Small intestine (tissue), 7 donors: ENCODE measurements around the gene NUP214. TPM values are rescaled to one million over a fixed set of nuclear protein-coding genes. Genes with fewer than 3 reads are reported as not detected.

Experiments used
- DNase-seq, 2 donors: peaks; one replicate each; pipeline versions ENCODE4 v3.0.0 to v3.0.0-alpha.2; 2013
- FAIRE-seq: peaks from 2 replicates; lab custom pipeline; 2012; peaks lifted over from hg19 to GRCh38; lab: Jason Lieb, UNC
- H3K27ac ChIP-seq, 3 donors: one replicate each; pipeline ENCODE4 v1.5.1; 2013; ENCODE audit warnings: low read length in 2 of 3, mild to moderate bottlenecking in 2 of 3, control low read depth in 1 of 3, inconsistent platforms in 1 of 3, low read depth in 1 of 3, moderate library complexity in 1 of 3
- H3K27me3 ChIP-seq, 3 donors: one replicate each; pipeline ENCODE4 v1.6.1; 2013; ENCODE audit warnings: low read length in 3 of 3, inconsistent platforms in 1 of 3; ENCODE audit not compliant: control insufficient read depth in 3 of 3, insufficient read depth in 3 of 3
- H3K36me3 ChIP-seq, 3 donors: one replicate each; pipeline ENCODE4 v1.6.1; 2013; ENCODE audit warnings: low read length in 3 of 3, inconsistent platforms in 1 of 3, low read depth in 1 of 3, mild to moderate bottlenecking in 1 of 3, moderate library complexity in 1 of 3; ENCODE audit not compliant: control insufficient read depth in 3 of 3, insufficient read depth in 2 of 3
- H3K4me1 ChIP-seq, 3 donors: one replicate each; pipeline ENCODE4 v1.6.1; 2013; ENCODE audit warnings: low read length in 2 of 3, inconsistent platforms in 1 of 3, low read depth in 1 of 3, mild to moderate bottlenecking in 1 of 3, moderate library complexity in 1 of 3; ENCODE audit not compliant: control insufficient read depth in 3 of 3, insufficient read depth in 2 of 3
- H3K4me3 ChIP-seq, 3 donors: one replicate each; pipeline ENCODE4 v1.5.1; 2013; ENCODE audit warnings: low read length in 3 of 3, control low read depth in 1 of 3, inconsistent platforms in 1 of 3, low read depth in 1 of 3, mild to moderate bottlenecking in 1 of 3, moderate library complexity in 1 of 3
- H3K9me3 ChIP-seq, 2 donors: one replicate each; pipeline ENCODE4 v1.6.1; 2013; ENCODE audit warnings: low read depth in 1 of 2, low read length in 1 of 2; ENCODE audit not compliant: control insufficient read depth in 2 of 2, insufficient read depth in 1 of 2
- WGBS, 3 donors: extraction: QIAGEN DNeasy Blood & Tissue Kit; methylation state at CpG; one replicate each; pipeline ENCODE4 v1.1.7; 2013; 5-methylcytosine and 5-hydroxymethylcytosine counted together
- polyA plus RNA-seq, 4 donors: library from polyadenylated mRNA; stranded (reverse) in 3 of 4; unstranded in 1 of 4; fragments of 200-250 nt in 3 of 4; fragments of 120-200 nt in 1 of 4; gene quantifications; one replicate each; pipeline versions ENCODE4 v1.2.1 to v1.2.3, GENCODE V29; 2013
- donor health status: healthy with polysubstance abuse.
- donor health status: control.
- donor health status: control.
- donor health status: Bipolar disorder and iron deficiency.
- donor health status: healthy.

Gene NUP214
- polyA plus RNA-seq, 4 donors = 16.7 to 49.7 (median 37.3) TPM

DNA sequence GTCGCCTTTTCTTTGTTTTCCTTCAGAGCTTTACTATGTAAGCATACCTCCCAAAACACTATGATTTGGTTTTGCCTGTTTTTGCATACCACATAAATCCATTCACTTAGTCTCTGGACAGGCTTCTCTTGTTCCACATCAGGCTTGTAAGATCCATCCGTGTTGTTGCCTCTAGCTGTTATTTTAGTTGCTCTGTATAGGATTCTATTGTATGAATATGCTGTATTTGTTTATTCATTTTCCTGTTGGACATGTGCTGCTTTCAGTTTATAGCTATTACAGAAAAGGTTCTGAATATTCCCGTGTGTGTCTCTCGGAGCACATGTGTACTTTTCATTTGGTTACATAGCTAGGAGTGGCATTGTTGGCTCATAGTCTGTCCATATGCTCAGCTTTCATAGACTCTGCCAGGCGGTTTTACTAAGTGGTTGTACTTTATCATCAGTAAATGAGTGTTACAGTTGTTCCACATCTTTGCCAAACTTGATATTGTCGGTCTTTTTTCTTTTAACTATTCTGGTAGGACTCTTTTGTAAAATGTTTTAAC lies 41.8 kb downstream of the NUP214 start:
- DNase-seq (peak; percentile 21 to 44), FAIRE-seq (no peak)
- no peaks in the 10 kb centered on the region for H3K4me1 ChIP-seq
- WGBS, 3 donors = 59 to 62% (median 60%) methylated on average over 6 of the region's 6 CpGs
- H3K27ac ChIP-seq = no peak overlapping the region
- H3K27me3 ChIP-seq = no peaks in the 10 kb centered on the region
- no peaks in the 10 kb centered on the region for H3K9me3 ChIP-seq
- no peak overlapping the region for H3K4me3 ChIP-seq
- H3K36me3 ChIP-seq = peaks cover 9 to 17% (median 17%) of the 10 kb centered on the region in 3 donors

DNA sequence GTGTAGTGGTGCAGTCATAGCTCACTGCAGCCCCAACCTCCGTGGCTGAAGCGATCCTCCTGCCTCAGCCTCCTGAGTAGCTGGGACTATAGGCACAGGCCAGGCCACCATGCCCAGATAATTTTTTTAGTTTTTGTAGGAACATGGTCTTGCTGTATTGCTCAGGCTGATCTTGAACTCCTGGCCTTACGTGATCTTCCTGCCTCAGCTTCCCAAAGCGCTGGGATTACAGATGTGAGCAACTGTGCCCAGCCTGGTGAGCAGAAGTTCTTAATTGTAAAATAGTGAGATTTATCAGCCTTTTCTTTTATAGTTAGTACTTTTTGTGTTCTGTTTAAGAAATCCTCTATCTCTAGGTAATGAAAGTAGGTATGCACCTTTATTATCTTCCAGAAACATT lies 42.5 kb downstream of the NUP214 start:
- H3K36me3 ChIP-seq = peaks cover 9 to 16% (median 11%) of the 10 kb centered on the region in 3 donors
- no peak for FAIRE-seq

DNA sequence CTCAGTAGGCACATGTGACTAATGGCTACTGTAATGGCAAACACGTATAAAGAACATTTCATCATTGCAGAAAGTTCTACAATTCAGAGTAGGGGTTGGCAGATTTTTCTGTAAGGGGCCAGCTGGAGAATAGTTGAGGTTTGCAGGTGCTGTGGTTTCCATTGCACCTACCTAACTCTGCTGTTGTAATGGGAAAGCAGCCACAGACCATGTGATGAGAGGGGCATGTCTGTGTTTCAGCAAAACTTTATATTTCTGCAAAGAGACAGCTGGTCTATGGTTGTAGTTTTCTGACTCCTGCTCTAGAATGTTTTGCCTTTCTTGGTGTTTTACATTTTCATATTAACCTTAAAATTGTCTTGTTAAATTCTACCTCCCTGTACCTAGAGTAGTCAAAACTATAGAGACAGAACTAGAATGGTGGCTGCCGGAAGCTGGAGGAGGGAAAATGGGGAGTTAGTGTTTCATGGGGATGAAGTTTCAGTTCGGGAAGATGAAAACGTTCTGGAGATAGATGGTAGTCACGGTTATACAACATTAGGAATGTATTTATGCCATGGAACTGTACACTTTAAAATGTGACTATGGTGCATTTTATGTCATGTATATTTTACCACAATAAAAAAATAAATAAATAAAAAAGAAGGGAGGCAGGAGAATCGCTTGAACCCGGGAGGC lies 44.3 kb downstream of the NUP214 start:
- peaks cover 4 to 14% (median 8%) of the 10 kb centered on the region in 3 donors for H3K36me3 ChIP-seq
- WGBS, 3 donors = 93 to 96% (median 95%) methylated on average over 7 of the region's 7 CpGs

More for the DNA sequence above, 42.5 kb downstream of the NUP214 start:
- Histone ChIP-seq H3K27ac (no peak overlapping the region), H3K27me3 (no peaks in the 10 kb centered on the region), H3K4me1 (no peaks in the 10 kb centered on the region), H3K9me3 (no peaks in the 10 kb centered on the region), H3K4me3 (no peak overlapping the region)
- WGBS, 3 donors = 84 to 98% (median 95%) methylated on average over 4 of the region's 4 CpGs
- no peak for DNase-seq

DNA sequence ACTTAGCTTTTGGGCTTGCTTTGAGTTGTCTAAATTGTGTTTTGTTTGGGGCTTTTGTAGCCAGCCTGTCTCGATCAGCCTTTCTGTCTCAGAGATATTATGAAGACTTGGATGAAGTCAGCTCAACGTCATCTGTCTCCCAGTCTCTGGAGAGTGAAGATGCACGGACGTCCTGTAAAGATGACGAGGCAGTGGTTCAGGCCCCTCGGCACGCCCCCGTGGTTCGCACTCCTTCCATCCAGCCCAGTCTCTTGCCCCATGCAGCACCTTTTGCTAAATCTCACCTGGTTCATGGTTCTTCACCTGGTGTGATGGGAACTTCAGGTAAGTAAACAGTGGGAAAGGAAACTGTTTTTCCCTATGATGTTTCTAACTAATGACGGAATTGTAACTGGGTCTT lies 48.6 kb downstream of the NUP214 start:
- Histone ChIP-seq H3K4me1 (no peaks in the 10 kb centered on the region), H3K4me3 (no peak overlapping the region), H3K27ac (no peak overlapping the region), H3K9me3 (no peaks in the 10 kb centered on the region), H3K27me3 (no peaks in the 10 kb centered on the region), H3K36me3 (peaks cover 4 to 38% (median 14%) of the 10 kb centered on the region in 3 donors)
- DNase-seq (no peak), FAIRE-seq (no peak)
- 97 to 98% (median 98%) methylated on average over 10 of the region's 10 CpGs for WGBS, 3 donors

More for the DNA sequence above, 44.3 kb downstream of the NUP214 start:
- no peaks in the 10 kb centered on the region for H3K4me1 ChIP-seq
- DNase-seq (no peak), FAIRE-seq (no peak)
- H3K27me3 ChIP-seq = no peaks in the 10 kb centered on the region
- H3K9me3 ChIP-seq = no peaks in the 10 kb centered on the region
- no peak overlapping the region for H3K4me3 ChIP-seq
- no peak overlapping the region for H3K27ac ChIP-seq

- Histone ChIP-seq H3K36me3 (peaks cover 4 to 41% (median 14%) of the 10 kb centered on the region in 3 donors), H3K4me3 (no peak overlapping the region), H3K27me3 (no peaks in the 10 kb centered on the region), H3K4me1 (no peaks in the 10 kb centered on the region), H3K27ac (no peak overlapping the region), H3K9me3 (no peaks in the 10 kb centered on the region)
- no peak for FAIRE-seq
- 98 to 100% (median 100%) methylated on average over 1 of the region's 1 CpG for WGBS, 3 donors
- no peak for DNase-seq
Measured at GRCh38 chr9:131174681-131175239, 49.4 kb downstream of the NUP214 start.

DNA sequence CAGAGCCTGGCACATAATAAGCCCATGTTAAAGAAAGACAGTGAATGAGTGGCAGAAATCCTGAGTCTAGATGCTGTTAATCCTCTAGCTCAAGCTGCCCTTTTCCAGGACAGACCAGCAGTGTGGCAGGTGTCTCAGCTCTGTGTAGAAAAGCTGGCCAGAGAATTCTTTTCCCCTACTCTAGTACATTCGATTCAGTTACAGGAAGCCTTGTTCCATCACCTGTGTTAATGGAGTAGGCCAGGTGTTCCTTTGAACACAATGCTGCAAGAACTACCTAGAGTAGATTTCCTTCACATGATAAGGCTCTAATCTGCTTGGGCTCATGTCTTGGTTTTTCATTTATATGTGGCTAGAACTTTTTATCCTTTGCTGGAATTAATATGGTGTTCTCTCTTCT lies 52.5 kb downstream of the NUP214 start:
- Histone ChIP-seq H3K27me3 (no peaks in the 10 kb centered on the region), H3K36me3 (peaks cover 2 to 47% (median 12%) of the 10 kb centered on the region in 3 donors), H3K4me1 (no peaks in the 10 kb centered on the region), H3K4me3 (no peak overlapping the region), H3K9me3 (no peaks in the 10 kb centered on the region), H3K27ac (no peak overlapping the region)
- no peak for DNase-seq
- FAIRE-seq = no peak
- WGBS, 3 donors = 67 to 76% (median 74%) methylated on average over 1 of the region's 1 CpG

GRCh38 chr9:131178382-131178781 lies 53.0 kb downstream of the NUP214 start:
- H3K9me3 ChIP-seq = no peaks in the 10 kb centered on the region
- 23 to 51% (median 35%) methylated on average over 4 of the region's 4 CpGs for WGBS, 3 donors
- no peaks in the 10 kb centered on the region for H3K27me3 ChIP-seq
- H3K27ac ChIP-seq = no peak overlapping the region
- FAIRE-seq (no peak), DNase-seq (peak; percentile 53 to 68)
- peaks cover 2 to 48% (median 12%) of the 10 kb centered on the region in 3 donors for H3K36me3 ChIP-seq
- no peak overlapping the region for H3K4me3 ChIP-seq
- no peaks in the 10 kb centered on the region for H3K4me1 ChIP-seq

GRCh38 chr9:131178926-131179325 lies 53.5 kb downstream of the NUP214 start:
- no peaks in the 10 kb centered on the region for H3K9me3 ChIP-seq
- H3K36me3 ChIP-seq = peaks cover 2 to 48% (median 12%) of the 10 kb centered on the region in 3 donors
- no peak overlapping the region for H3K4me3 ChIP-seq
- H3K4me1 ChIP-seq = no peaks in the 10 kb centered on the region
- H3K27ac ChIP-seq = no peak overlapping the region
- 92 to 100% (median 92%) methylated on average over 1 of the region's 1 CpG for WGBS, 3 donors
- FAIRE-seq = no peak
- H3K27me3 ChIP-seq = no peaks in the 10 kb centered on the region
- DNase-seq = no peak
